HepG2 (cell line): ENCODE data around the gene KRTAP5-10. TPM values are rescaled to one million over a fixed set of nuclear protein-coding genes. Genes with fewer than 3 reads are reported as not detected.

Experiments
- ARID4A ChIP-seq: sonication (generic); formaldehyde crosslinking; IDR thresholded peaks from 2 replicates; pipeline ENCODE4 v1.5.0; 2020; ENCODE audit warnings: mild to moderate bottlenecking, missing genetic modification reagents, borderline replicate concordance
- ATF5 ChIP-seq: sonication (generic); formaldehyde crosslinking; IDR thresholded peaks from 2 replicates; pipeline ENCODE4 v1.4.0; 2020; ENCODE audit warnings: mild to moderate bottlenecking, low read depth, missing genetic modification reagents
- HNF4G ChIP-seq, 2 experiments: sonication (generic) in 1 of 2; formaldehyde crosslinking in 1 of 2; IDR thresholded peaks; 2 replicates each; pipeline versions ENCODE4 v1.4.0 to v1.6.1; 2011 to 2020; ENCODE audit warnings: borderline replicate concordance in 2 of 2, low read depth in 2 of 2, mild to moderate bottlenecking in 2 of 2, low read length in 1 of 2, missing genetic modification reagents in 1 of 2, moderate library complexity in 1 of 2
- MTF2 ChIP-seq: sonication (generic); formaldehyde crosslinking; IDR thresholded peaks from 2 replicates; pipeline ENCODE4 v1.5.0; 2020; ENCODE audit warnings: missing genetic modification reagents, borderline replicate concordance
- MXI1 ChIP-seq: IDR thresholded peaks from 3 replicates; pipeline ENCODE4 v1.6.1; 2012; ENCODE audit warnings: low read depth, low read length, inconsistent platforms, borderline replicate concordance
- NCOA2 ChIP-seq: sonication (generic); formaldehyde crosslinking; IDR thresholded peaks from 2 replicates; pipeline ENCODE4 v1.8.0; 2022; ENCODE audit warnings: inconsistent platforms
- NR0B2 ChIP-seq: sonication (generic); formaldehyde crosslinking; IDR thresholded peaks from 2 replicates; pipeline ENCODE4 v1.4.0; 2020; ENCODE audit warnings: mild to moderate bottlenecking, missing genetic modification reagents
- NR3C1 ChIP-seq: sonication (generic); formaldehyde crosslinking; IDR thresholded peaks from 2 replicates; pipeline ENCODE4 v1.4.0; 2020; ENCODE audit warnings: missing genetic modification reagents
- RBM39 ChIP-seq: fragments of 200-400 bp; formaldehyde crosslinking; IDR thresholded peaks from one replicate; pipeline ENCODE4 v1.6.1; 2018; ENCODE audit warnings: antibody characterized with exemption, mild to moderate bottlenecking, low read depth, low read length; ENCODE audit not compliant: poor library complexity, severe bottlenecking
- SETDB1 ChIP-seq: sonication (generic); formaldehyde crosslinking; IDR thresholded peaks from 2 replicates; pipeline ENCODE4 v1.5.1; 2020; ENCODE audit warnings: missing genetic modification reagents, mild to moderate bottlenecking, borderline replicate concordance
- SOX13 ChIP-seq, 3 experiments: fragments of 450-650 bp in 1 of 3; sonication (generic) in 1 of 3; formaldehyde crosslinking in 1 of 3; IDR thresholded peaks in 2 of 3; conservative IDR thresholded peaks in 1 of 3; 2 replicates each; pipeline versions ENCODE4 v1.5.0 to v1.6.1; 2016 to 2020; ENCODE audit warnings: antibody characterized with exemption in 1 of 3, mild to moderate bottlenecking in 1 of 3, missing compliant biosample characterization in 1 of 3, missing genetic modification reagents in 1 of 3, moderate library complexity in 1 of 3
- TBX3 ChIP-seq: fragments of 450-650 bp; IDR thresholded peaks from 2 replicates; pipeline ENCODE4 v1.6.1; 2017; ENCODE audit warnings: antibody characterized with exemption, mild to moderate bottlenecking, inconsistent platforms, borderline replicate concordance
- ZBTB14 ChIP-seq: sonication (generic); formaldehyde crosslinking; IDR thresholded peaks from 2 replicates; pipeline ENCODE4 v1.4.0; 2020; ENCODE audit warnings: missing genetic modification reagents
- ZBTB8A ChIP-seq: sonication (generic); formaldehyde crosslinking; IDR thresholded peaks from 2 replicates; pipeline ENCODE4 v1.4.0; 2020; ENCODE audit warnings: mild to moderate bottlenecking, low read depth, missing genetic modification reagents, borderline replicate concordance
- ZNF10 ChIP-seq: sonication (generic); formaldehyde crosslinking; IDR thresholded peaks from 2 replicates; pipeline ENCODE4 v1.4.0; 2020; ENCODE audit warnings: mild to moderate bottlenecking, low read depth, missing genetic modification reagents, borderline replicate concordance
- ZNF24 ChIP-seq: fragments of 450-650 bp; IDR thresholded peaks from 2 replicates; pipeline ENCODE4 v1.6.1; 2017; ENCODE audit warnings: antibody characterized with exemption, mild to moderate bottlenecking
- ZNF383 ChIP-seq: sonication (generic); formaldehyde crosslinking; IDR thresholded peaks from 2 replicates; pipeline ENCODE4 v1.4.0; 2020; ENCODE audit warnings: missing genetic modification reagents, mild to moderate bottlenecking, borderline replicate concordance
- ZNF446 ChIP-seq: sonication (generic); formaldehyde crosslinking; IDR thresholded peaks from 2 replicates; pipeline ENCODE4 v1.5.0; 2020; ENCODE audit warnings: mild to moderate bottlenecking, missing genetic modification reagents
- ZNF713 ChIP-seq: sonication (generic); formaldehyde crosslinking; IDR thresholded peaks from 2 replicates; pipeline ENCODE4 v1.4.0; 2020; ENCODE audit warnings: mild to moderate bottlenecking, missing genetic modification reagents
- ZNF839 ChIP-seq: sonication (generic); formaldehyde crosslinking; IDR thresholded peaks from 2 replicates; pipeline ENCODE4 v1.4.0; 2020; ENCODE audit warnings: missing genetic modification reagents, mild to moderate bottlenecking, borderline replicate concordance
- ZNF883 ChIP-seq: sonication (generic); formaldehyde crosslinking; IDR thresholded peaks from 2 replicates; pipeline ENCODE4 v1.5.1; 2020; ENCODE audit warnings: mild to moderate bottlenecking, missing genetic modification reagents; ENCODE audit errors: not compliant biosample characterization
- ZSCAN22 ChIP-seq: sonication (generic); formaldehyde crosslinking; IDR thresholded peaks from 2 replicates; pipeline ENCODE4 v1.4.0; 2020; ENCODE audit warnings: mild to moderate bottlenecking, missing genetic modification reagents
- polyA plus RNA-seq, 8 experiments: library from polyadenylated mRNA; depleted of rRNA in 3 of 8; stranded (reverse) in 7 of 8; unstranded in 1 of 8; fragments of >200 nt; fragmentation: Illumina TruSeq in 4 of 8; extraction: Trizol in 4 of 8; gene quantifications; 2 replicates each; pipeline versions ENCODE4 v1.2.1 to v1.2.3, GENCODE V29; 2011 to 2016; ENCODE audit warnings: low read depth in 4 of 8, missing spikeins in 1 of 8, mixed read lengths in 1 of 8; ENCODE audit not compliant: insufficient read depth in 1 of 8
- total RNA-seq, 5 experiments: library from RNA; depleted of rRNA; stranded (reverse); fragments of >200 nt; fragmentation: Illumina TruSeq; extraction: Trizol; gene quantifications; 2 replicates each; pipeline ENCODE4 v1.2.3, GENCODE V29; 2016; ENCODE audit warnings: low read depth in 1 of 5

KRTAP5-10 gene
- total and polyA plus RNA-seq, 2 of the 13 experiments (the other 11 are each of a cell fraction or from before 2014, with no cell fraction given): not detected

- TF ChIP-seq SETDB1 (no peak), ZNF839 (CRISPR knock-in tag) (no peak), NR0B2 (no peak), ZNF713 (CRISPR knock-in tag) (no peak), MXI1 (no peak), ZSCAN22 (CRISPR knock-in tag) (peak; percentile 46; the same call in 1 of the 2 replicates), ZNF883 (no peak), SOX13 (IDR thresholded peaks at IDR 0.05) (no peak), SOX13 (CRISPR knock-in tag; conservative IDR thresholded peaks at IDR 0.05 in 1 of 2, IDR thresholded peaks at IDR 0.05 in 1 of 2) (peak in 1 of 2 experiments; percentile 28; a peak in 1 of 4 replicates), ZNF10 (no peak), NCOA2 (CRISPR knock-in tag) (peak; percentile 37; the same call in 1 of the 2 replicates), MTF2 (CRISPR knock-in tag) (no peak), ARID4A (CRISPR knock-in tag) (no peak), TBX3 (no peak), ZBTB8A (CRISPR knock-in tag) (no peak), ZNF383 (CRISPR knock-in tag) (no peak), ZNF24 (no peak), ZNF446 (CRISPR knock-in tag) (no peak), RBM39 (no peak), ATF5 (CRISPR knock-in tag) (no peak), HNF4G (IDR thresholded peaks at IDR 0.05; ENCODE audit: borderline replicate concordance, low read depth, low read length) (peak; percentile 72), HNF4G (CRISPR knock-in tag; IDR thresholded peaks at IDR 0.05; ENCODE audit: borderline replicate concordance, low read depth) (no peak; the same call in 1 of the 2 replicates), NR3C1 (CRISPR knock-in tag) (no peak), ZBTB14 (CRISPR knock-in tag) (no peak)
Observed at GRCh38 chr11:71525938-71526495, 39.3 kb upstream of the KRTAP5-10 start (continued).
